Stimulated activated CD4-positive, alpha-beta T cell treated with anti-CD3 and anti-CD28 coated beads, Interleukin-1b, Interleukin-23, amount 100 ng/mL, for 1 hour (primary cell): ENCODE data around the gene DNAJC25.
"Not testable (repeated sequence)": the region's sequence is repeated elsewhere in the genome, so short reads cannot be mapped to it uniquely, and the experiment has no call there.

ENCODE experiments used
- DNase-seq, 2 donors: peaks; one replicate each; pipeline ENCODE4 v3.0.0-alpha.2; 2020; ENCODE audit warnings: low read depth in 2 of 2

DNAJC25 gene

GRCh38 chr9:111663301-111663823 lies 32.2 kb downstream of the DNAJC25 start:
- no peak for DNase-seq

GRCh38 chr9:111668026-111668573 lies 37.0 kb downstream of the DNAJC25 start:
- no peak for DNase-seq

GRCh38 chr9:111668601-111669000 lies 37.5 kb downstream of the DNAJC25 start:
- DNase-seq, result not testable (repeated sequence)

DNA sequence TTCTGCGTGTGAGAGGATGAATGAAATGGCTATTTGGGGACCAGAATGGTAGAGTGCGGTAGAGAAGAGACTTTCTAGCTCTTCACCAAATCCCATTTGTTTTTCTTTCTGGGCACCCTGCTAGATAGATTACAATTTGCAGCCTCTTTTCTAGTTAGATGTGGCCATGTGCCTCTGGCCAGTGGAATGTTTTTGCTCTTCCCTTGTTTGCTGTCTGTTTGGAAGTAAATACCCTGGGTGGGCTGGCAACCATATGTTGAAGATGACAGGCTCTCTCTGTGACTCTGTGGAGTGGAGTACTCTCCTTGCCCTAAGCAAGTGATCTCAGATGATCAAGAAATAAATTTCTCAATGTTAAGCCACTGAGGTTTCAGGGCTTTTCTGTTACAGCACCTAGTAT lies 43.2 kb downstream of the DNAJC25 start:
- no peak for DNase-seq

- no peak for DNase-seq
Measured at GRCh38 chr9:111676116-111676515, 45.0 kb downstream of the DNAJC25 start.

DNA sequence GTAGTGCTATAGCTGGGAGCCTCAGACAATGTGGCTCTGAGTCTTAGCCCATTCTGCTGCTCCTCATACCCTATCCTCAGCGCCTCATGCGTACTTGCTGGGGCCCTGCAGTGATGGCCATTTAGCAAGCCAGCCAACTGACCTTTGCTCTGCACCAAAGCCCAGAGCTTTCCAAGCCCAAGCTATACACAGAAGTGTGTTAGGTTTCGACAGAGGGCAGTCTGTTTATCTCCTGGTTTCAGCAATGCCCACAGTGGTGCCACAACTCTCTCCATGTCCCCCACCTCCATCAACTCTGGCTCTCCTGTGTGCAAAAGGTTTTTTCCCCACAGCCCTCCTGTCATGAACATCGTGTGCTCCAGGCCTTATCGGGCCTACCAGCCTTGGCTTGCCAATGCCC lies 47.2 kb downstream of the DNAJC25 start:
- DNase-seq, result no peak

DNA sequence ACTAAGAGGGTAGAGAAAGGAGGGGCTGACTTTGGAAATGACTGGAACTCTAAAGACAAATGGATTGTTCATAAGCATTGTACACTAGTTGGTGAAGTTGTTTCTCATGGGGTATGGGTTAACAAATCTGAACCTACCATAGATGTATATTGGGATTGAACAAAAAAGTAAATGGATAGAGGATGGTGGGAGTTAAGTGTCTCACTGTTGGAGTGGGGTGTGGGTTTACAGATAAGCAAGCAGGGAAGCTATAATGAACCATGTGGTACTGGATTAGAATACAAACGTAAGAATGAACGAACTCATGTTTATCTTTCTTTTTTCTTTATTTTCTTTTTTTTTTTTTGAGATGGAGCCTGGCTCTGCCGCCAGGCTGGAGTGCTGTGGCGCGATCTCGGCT lies 48.1 kb downstream of the DNAJC25 start:
- no peak for DNase-seq

- DNase-seq, result no peak
Measured at GRCh38 chr9:111683392-111683791, 52.3 kb downstream of the DNAJC25 start.

DNA sequence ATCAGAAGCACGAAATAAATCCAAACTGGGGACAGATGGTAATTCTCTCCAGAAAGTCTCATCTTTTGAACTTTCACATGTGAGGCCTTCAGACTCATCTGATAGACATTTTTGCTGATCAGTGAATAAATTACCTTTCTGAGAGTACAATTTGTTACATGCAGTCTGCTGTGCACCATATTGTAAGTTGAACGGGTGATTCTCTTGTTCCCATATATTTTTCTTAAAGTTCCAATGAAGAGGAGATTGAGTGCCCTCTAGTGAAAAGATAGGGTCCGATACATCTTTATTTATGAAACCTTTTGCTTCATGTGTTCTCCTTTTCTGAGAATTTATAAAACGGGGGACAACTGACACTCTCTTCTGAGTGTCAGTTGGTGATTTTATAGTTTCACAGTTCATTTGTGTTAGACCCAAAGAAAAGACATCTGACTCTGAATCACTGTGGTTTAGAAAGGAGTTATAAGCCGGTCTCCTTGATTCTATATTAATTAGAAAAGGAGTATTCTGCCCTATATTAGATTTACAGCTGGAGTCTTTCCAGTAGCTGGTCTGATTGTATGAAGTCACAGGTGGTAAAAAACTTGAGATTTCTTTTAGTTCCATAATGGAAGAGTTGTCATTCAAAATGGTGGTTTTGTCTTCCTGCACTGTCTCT lies 60.7 kb downstream of the DNAJC25 start:
- DNase-seq, result no peak

DNA sequence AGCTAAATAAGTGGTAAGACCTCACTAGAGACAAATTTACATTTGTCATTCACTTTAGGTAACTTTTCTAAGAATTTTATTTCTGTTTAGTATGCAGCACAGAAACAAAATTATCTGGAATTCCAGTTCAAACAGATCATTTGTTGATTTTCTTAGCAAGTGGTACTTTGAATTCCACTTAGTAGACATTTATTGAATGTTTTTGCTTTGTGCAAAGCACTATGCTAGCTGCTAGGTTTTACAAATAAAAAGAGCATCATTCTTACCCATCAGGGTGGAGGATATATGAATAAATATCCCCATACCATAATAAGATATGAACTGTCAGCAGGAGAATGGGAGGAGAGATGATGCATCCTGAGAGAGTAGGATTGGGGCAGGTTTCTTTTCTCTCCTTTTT lies 65.7 kb downstream of the DNAJC25 start:
- no peak for DNase-seq

DNA sequence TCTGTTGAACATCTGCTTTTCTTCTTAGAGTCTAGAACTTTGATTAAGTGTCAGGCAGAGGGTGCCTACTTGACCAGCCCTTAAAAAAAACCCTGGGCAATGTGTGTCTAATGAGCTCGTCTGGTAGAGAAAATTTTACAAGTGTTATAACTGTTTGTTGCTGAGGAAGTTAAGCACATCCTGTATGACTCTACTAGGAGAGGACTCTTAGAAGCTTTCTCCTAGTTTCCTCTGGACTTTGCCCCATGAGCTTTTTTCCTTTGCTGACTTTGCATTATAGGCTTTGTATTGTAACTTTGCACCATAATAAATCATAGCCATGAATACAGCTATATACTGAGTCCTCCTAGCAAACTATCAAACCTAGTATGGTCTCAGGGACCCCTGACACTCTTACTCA lies 69.6 kb downstream of the DNAJC25 start:
- no peak for DNase-seq
